ENCODE results near the gene NIFK. TPM values are rescaled to one million over a fixed set of nuclear protein-coding genes. Genes with fewer than 3 reads are reported as not detected.
A peak's percentile ranks its signal among the peaks of the same experiment; 100 is the strongest.
"Not testable (repeated sequence)": the region's sequence is repeated elsewhere in the genome, so short reads cannot be mapped to it uniquely, and the experiment has no call there.

The NIFK gene
- total RNA-seq, 4 donors from 2014 or later: 10.9 to 32.7 (median 18.7) TPM

DNA sequence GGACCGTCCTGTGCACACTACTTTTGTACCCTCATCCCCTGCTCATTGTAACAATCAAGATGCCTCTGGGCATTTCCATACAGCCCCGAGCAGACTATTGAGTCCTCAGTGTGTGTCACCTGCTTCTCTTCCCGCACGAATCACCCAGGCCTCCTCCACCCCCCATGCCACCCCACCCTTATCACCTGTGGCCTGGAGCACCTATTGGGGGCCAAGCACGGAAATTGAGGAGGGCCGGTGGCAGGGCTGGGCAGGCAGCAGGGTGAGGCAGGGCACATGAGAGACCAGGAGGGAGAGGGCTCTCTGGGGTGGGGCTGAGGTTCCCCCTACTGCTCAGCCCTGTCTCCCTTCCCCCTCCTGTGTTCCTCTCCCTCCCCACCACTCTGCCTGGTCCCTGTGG is 4.3 kb upstream of the NIFK start:
- TF ChIP-seq POLR2A (IDR thresholded peaks at IDR 0.05) (no peak), EP300 (IDR thresholded peaks at IDR 0.05; ENCODE audit: low read depth) (no peak), POLR2AphosphoS5 (IDR thresholded peaks at IDR 0.05) (no peak)
- TF ChIP-seq, protein P1, sequence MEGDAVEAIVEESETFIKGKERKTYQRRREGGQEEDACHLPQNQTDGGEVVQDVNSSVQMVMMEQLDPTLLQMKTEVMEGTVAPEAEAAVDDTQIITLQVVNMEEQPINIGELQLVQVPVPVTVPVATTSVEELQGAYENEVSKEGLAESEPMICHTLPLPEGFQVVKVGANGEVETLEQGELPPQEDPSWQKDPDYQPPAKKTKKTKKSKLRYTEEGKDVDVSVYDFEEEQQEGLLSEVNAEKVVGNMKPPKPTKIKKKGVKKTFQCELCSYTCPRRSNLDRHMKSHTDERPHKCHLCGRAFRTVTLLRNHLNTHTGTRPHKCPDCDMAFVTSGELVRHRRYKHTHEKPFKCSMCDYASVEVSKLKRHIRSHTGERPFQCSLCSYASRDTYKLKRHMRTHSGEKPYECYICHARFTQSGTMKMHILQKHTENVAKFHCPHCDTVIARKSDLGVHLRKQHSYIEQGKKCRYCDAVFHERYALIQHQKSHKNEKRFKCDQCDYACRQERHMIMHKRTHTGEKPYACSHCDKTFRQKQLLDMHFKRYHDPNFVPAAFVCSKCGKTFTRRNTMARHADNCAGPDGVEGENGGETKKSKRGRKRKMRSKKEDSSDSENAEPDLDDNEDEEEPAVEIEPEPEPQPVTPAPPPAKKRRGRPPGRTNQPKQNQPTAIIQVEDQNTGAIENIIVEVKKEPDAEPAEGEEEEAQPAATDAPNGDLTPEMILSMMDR (IDR thresholded peaks at IDR 0.05): no peak
- intact Hi-C loops (cut with DNase I; ENCODE audit: low total_unique reads): no loop called here
- Histone ChIP-seq H3K27me3 (no peaks in the 10 kb centered on the region), H3K4me1 (peaks cover 0 to 7% (median 0%) of the 10 kb centered on the region in 4 donors), H3K9me3 (no peaks in the 10 kb centered on the region), H3K36me3 (no peaks in the 10 kb centered on the region), H3K27ac (no peak overlapping the region), H3K4me3 (no peak overlapping the region)
- WGBS, 2 donors (ENCODE audit: low coverage in 1 of 2): 79% methylated on average over 6 of the region's 6 CpGs; no CpG with 5 or more reads in 1 of the 2 donors
- in situ Hi-C loops (cut with MboI; ENCODE audit: low pct_ligation_motif_present in 1 of 4, low pct_unique_long_range_greater_than_20kb in 1 of 4, low sequenced_read_pairs in 3 of 4): loop anchor here in 1 of 4 donors (25.0 kb wide), 1 partner anchor 204 kb away; the partner anchor contains the start of gene RNU4ATAC
- no peak for DNase-seq

DNA sequence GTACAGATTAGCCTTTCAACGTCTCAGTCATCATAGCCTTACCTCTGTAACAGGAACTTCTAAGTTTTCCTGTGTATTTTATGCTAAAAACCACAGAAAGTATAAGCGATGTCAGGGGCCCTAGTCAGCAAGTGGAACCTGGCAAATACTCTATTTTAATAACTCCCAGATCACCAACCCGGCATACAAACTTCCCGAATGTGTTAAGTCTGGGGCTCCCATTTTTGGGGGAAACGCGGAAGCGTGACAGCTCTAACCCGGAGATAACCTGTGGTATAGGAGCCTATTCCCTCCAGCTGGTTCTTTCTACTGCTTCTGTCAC is 574 bp downstream of the NIFK start:
- intact Hi-C loops (cut with DNase I; ENCODE audit: low total_unique reads) (loop anchor here (10.0 kb wide), 1 partner anchor 211 kb away; no protein-coding TSS in a partner anchor), in situ Hi-C loops (cut with MboI; ENCODE audit: low pct_ligation_motif_present in 1 of 4, low pct_unique_long_range_greater_than_20kb in 1 of 4, low sequenced_read_pairs in 3 of 4) (loop anchor here in 2 of 4 donors (10.0 to 25.0 kb wide), 2 partner anchors 81 to 199 kb away; partner anchors contain the start of gene RNU4ATAC (in 1 of the 2))
- Histone ChIP-seq H3K4me1 (peaks cover 0 to 15% (median 13%) of the 10 kb centered on the region in 4 donors), H3K4me3 (peak overlapping the region; percentile 69 to 92 (median 86)), H3K9me3 (no peaks in the 10 kb centered on the region), H3K27me3 (no peaks in the 10 kb centered on the region), H3K36me3 (peaks cover 0 to 20% (median 7%) of the 10 kb centered on the region in 4 donors), H3K27ac (peak overlapping the region; percentile 80 to 97 (median 88))
- TF ChIP-seq POLR2A (IDR thresholded peaks at IDR 0.05): no peak
- TF ChIP-seq POLR2AphosphoS5 (IDR thresholded peaks at IDR 0.05): no peak
- TF ChIP-seq EP300 (IDR thresholded peaks at IDR 0.05; ENCODE audit: low read depth): no peak
- TF ChIP-seq, protein P1 (IDR thresholded peaks at IDR 0.05): no peak
- DNase-seq: no peak
- 0% methylated on average over 2 to 8 of the region's 8 CpGs for WGBS, 2 donors (ENCODE audit: low coverage in 1 of 2)

DNA sequence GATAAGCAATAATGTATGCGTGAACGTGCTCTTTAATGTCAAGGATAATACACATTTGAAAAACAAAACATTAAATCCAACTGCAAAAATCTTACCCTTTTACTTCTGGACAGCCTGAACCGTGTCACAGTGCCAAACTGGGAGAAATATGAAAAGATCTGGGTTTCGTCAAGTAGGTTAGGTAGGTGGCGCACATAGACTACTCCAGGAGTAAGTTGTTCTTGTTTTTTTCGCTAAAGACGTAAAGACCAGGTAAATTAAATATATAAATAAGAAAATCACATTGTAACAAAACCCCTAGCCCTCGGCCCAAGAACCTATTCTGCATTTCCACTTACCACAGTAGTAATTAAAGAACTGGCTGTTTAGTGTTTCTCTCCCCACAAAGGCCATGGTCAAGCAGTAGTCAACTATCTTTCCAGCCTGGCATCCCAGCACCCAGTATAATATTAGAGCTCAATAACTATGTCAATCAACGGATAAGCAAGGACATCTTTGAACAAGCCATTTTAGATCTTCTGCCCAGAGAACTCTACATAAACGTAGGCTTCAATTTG is 1.1 kb downstream of the NIFK start:
- H3K27ac ChIP-seq: peak overlapping the region; percentile 80 to 97 (median 88)
- H3K36me3 ChIP-seq: peaks cover 0 to 25% (median 9%) of the 10 kb centered on the region in 4 donors
- H3K4me1 ChIP-seq: peaks cover 0 to 15% (median 13%) of the 10 kb centered on the region in 4 donors
- in situ Hi-C loops (cut with MboI; ENCODE audit: low pct_ligation_motif_present in 1 of 4, low pct_unique_long_range_greater_than_20kb in 1 of 4, low sequenced_read_pairs in 3 of 4): loop anchor here in 2 of 4 donors (10.0 to 25.0 kb wide), 2 partner anchors 81 to 198 kb away; partner anchors contain the start of gene RNU4ATAC (in 1 of the 2)
- H3K4me3 ChIP-seq: peak overlapping the region; percentile 69 to 92 (median 86)
- H3K9me3 ChIP-seq: no peaks in the 10 kb centered on the region
- H3K27me3 ChIP-seq: no peaks in the 10 kb centered on the region
- 3 to 12% methylated on average over 10 of the region's 10 CpGs for WGBS, 2 donors (ENCODE audit: low coverage in 1 of 2)
- no peak for DNase-seq
- intact Hi-C loops (cut with DNase I; ENCODE audit: low total_unique reads): loop anchor here (10.0 kb wide), 1 partner anchor 211 kb away; no protein-coding TSS in a partner anchor
- TF ChIP-seq, protein P1 (IDR thresholded peaks at IDR 0.05): no peak
- TF ChIP-seq POLR2AphosphoS5 (IDR thresholded peaks at IDR 0.05) (no peak), POLR2A (IDR thresholded peaks at IDR 0.05) (no peak), EP300 (IDR thresholded peaks at IDR 0.05; ENCODE audit: low read depth) (no peak)

DNA sequence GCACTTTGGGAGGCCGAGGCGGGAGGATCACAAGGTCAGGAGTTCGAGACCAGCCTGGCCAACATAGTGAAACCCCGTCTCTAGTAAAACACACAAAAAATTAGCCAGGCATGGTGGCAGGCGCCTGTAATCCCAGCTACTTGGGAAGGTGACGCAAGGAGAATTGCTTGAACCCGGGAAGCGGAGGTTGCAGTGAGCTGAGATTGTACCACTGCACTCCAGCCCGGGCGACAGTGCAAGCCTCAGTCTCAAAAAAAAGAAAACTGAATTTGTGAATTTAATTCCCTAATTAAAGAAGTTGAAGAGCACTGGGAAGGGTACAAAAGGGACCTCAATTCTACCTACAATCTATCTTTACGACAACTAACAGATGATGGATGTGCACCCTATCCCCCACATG is 2.1 kb downstream of the NIFK start:
- not testable (repeated sequence) for H3K4me3 ChIP-seq, DNase-seq, H3K27ac ChIP-seq, H3K9me3 ChIP-seq, H3K27me3 ChIP-seq
- H3K4me1 ChIP-seq: peaks cover 0 to 15% (median 13%) of the 10 kb centered on the region in 4 donors
- intact Hi-C loops (cut with DNase I; ENCODE audit: low total_unique reads): loop anchor here (10.0 kb wide), 1 partner anchor 210 kb away; no protein-coding TSS in a partner anchor
- peaks cover 0 to 34% (median 14%) of the 10 kb centered on the region in 4 donors for H3K36me3 ChIP-seq
- WGBS, 2 donors (ENCODE audit: low coverage in 1 of 2): 89% methylated on average over 8 to 11 of the region's 11 CpGs
- in situ Hi-C loops (cut with MboI; ENCODE audit: low pct_ligation_motif_present in 1 of 4, low pct_unique_long_range_greater_than_20kb in 1 of 4, low sequenced_read_pairs in 3 of 4): loop anchor here in 2 of 4 donors (10.0 to 25.0 kb wide), 2 partner anchors 80 to 197 kb away; partner anchors contain the start of gene RNU4ATAC (in 1 of the 2)

Data from transverse colon (tissue), 4 donors.